DMS79 treated with DMSO at 0.1 percent for 48 hours (cell line): ENCODE measurements around the gene TCF12.

Experiments
- DNase-seq: peaks from one replicate; lab custom pipeline; 2025; lab: John Stamatoyannopoulos, UW

The TCF12 gene

GRCh38 chr15:57321485-57321884 lies 403.0 kb downstream of the TCF12 start:
- no peak for DNase-seq

- no peak for DNase-seq
Measured at GRCh38 chr15:57321973-57322601, 403.6 kb downstream of the TCF12 start.

GRCh38 chr15:57322602-57323250 lies 404.3 kb downstream of the TCF12 start:
- no peak for DNase-seq

GRCh38 chr15:57323299-57323805 lies 404.9 kb downstream of the TCF12 start:
- no peak for DNase-seq

GRCh38 chr15:57323806-57324589 lies 405.6 kb downstream of the TCF12 start:
- DNase-seq = no peak

GRCh38 chr15:57324590-57324890 lies 406.1 kb downstream of the TCF12 start:
- no peak for DNase-seq

- DNase-seq = no peak
Measured at GRCh38 chr15:57324944-57325679, 406.7 kb downstream of the TCF12 start.

- no peak for DNase-seq
Measured at GRCh38 chr15:57326196-57326595, 407.8 kb downstream of the TCF12 start.

GRCh38 chr15:57327985-57328471 lies 409.6 kb downstream of the TCF12 start:
- DNase-seq = no peak

- DNase-seq = no peak
Measured at GRCh38 chr15:57328479-57328878, 410.0 kb downstream of the TCF12 start.

GRCh38 chr15:57328897-57329296 lies 410.5 kb downstream of the TCF12 start:
- DNase-seq = no peak

- no peak for DNase-seq
Measured at GRCh38 chr15:57329582-57330367, 411.3 kb downstream of the TCF12 start.

GRCh38 chr15:57330619-57331340 lies 412.3 kb downstream of the TCF12 start:
- no peak for DNase-seq

GRCh38 chr15:57332326-57332725 lies 413.9 kb downstream of the TCF12 start:
- no peak for DNase-seq

GRCh38 chr15:57333487-57333886 lies 415.0 kb downstream of the TCF12 start:
- DNase-seq = no peak

- no peak for DNase-seq
Measured at GRCh38 chr15:57334257-57334656, 415.8 kb downstream of the TCF12 start.

- DNase-seq = no peak
Measured at GRCh38 chr15:57335293-57335715, 416.9 kb downstream of the TCF12 start.

- no peak for DNase-seq
Measured at GRCh38 chr15:57335719-57336118, 417.3 kb downstream of the TCF12 start.

GRCh38 chr15:57337868-57338411 lies 419.5 kb downstream of the TCF12 start:
- DNase-seq = no peak

GRCh38 chr15:57339321-57339720 lies 420.9 kb downstream of the TCF12 start:
- no peak for DNase-seq
